HepG2 (cell line): ENCODE data around the gene LCK. TPM values are rescaled to one million over a fixed set of nuclear protein-coding genes. Genes with fewer than 3 reads are reported as not detected.

Source experiments
- ATF7 ChIP-seq, 2 experiments: fragments of 450-650 bp in 1 of 2; sonication (generic) in 1 of 2; formaldehyde crosslinking in 1 of 2; IDR thresholded peaks; 2 replicates each; pipeline versions ENCODE4 v1.4.0 to v1.6.1; 2016 to 2020; ENCODE audit warnings: antibody characterized with exemption in 1 of 2, mild to moderate bottlenecking in 1 of 2, missing genetic modification reagents in 1 of 2
- CBX5 ChIP-seq: sonication (generic); formaldehyde crosslinking; IDR thresholded peaks from 2 replicates; pipeline ENCODE4 v1.4.0; 2020; ENCODE audit warnings: missing genetic modification reagents, borderline replicate concordance
- MAFK ChIP-seq, 2 experiments: IDR thresholded peaks in 1 of 2; conservative IDR thresholded peaks in 1 of 2; 2 replicates each; pipeline ENCODE4 v1.6.1; 2011; ENCODE audit warnings: improper control_type of control experiment in 2 of 2, low read length in 2 of 2
- NCOA2 ChIP-seq: sonication (generic); formaldehyde crosslinking; IDR thresholded peaks from 2 replicates; pipeline ENCODE4 v1.8.0; 2022; ENCODE audit warnings: inconsistent platforms
- ZNF451 ChIP-seq: sonication (generic); formaldehyde crosslinking; IDR thresholded peaks from 2 replicates; pipeline ENCODE4 v1.5.0; 2020; ENCODE audit warnings: mild to moderate bottlenecking, missing genetic modification reagents
- ZNF639 ChIP-seq: conservative IDR thresholded peaks from 2 replicates; pipeline ENCODE4 v1.6.1; 2018; ENCODE audit warnings: missing genetic modification reagents
- ZNF761 ChIP-seq: sonication (generic); formaldehyde crosslinking; conservative IDR thresholded peaks from 2 replicates; pipeline ENCODE4 v1.4.0; 2020; ENCODE audit warnings: mild to moderate bottlenecking, missing genetic modification reagents
- polyA plus RNA-seq, 8 experiments: library from polyadenylated mRNA; depleted of rRNA in 3 of 8; stranded (reverse) in 7 of 8; unstranded in 1 of 8; fragments of >200 nt; fragmentation: Illumina TruSeq in 4 of 8; extraction: Trizol in 4 of 8; gene quantifications; 2 replicates each; pipeline versions ENCODE4 v1.2.1 to v1.2.3, GENCODE V29; 2011 to 2016; ENCODE audit warnings: low read depth in 4 of 8, missing spikeins in 1 of 8, mixed read lengths in 1 of 8; ENCODE audit not compliant: insufficient read depth in 1 of 8
- total RNA-seq, 5 experiments: library from RNA; depleted of rRNA; stranded (reverse); fragments of >200 nt; fragmentation: Illumina TruSeq; extraction: Trizol; gene quantifications; 2 replicates each; pipeline ENCODE4 v1.2.3, GENCODE V29; 2016; ENCODE audit warnings: low read depth in 1 of 5
- TF ChIP-seq, protein P1 (sequence below): IDR thresholded peaks from 2 replicates; pipeline ENCODE4 v1.6.1; 2012; ENCODE audit warnings: inconsistent platforms
- TF ChIP-seq, protein P2 (sequence below): sonication (generic); formaldehyde crosslinking; IDR thresholded peaks from 2 replicates; pipeline ENCODE4 v1.8.1; 2022; ENCODE audit warnings: low read depth, mild to moderate bottlenecking, missing genetic modification reagents
- TF ChIP-seq, protein P3 (sequence below): sonication (generic); formaldehyde crosslinking; IDR thresholded peaks from 2 replicates; pipeline ENCODE4 v1.5.0; 2020; ENCODE audit warnings: mild to moderate bottlenecking, missing genetic modification reagents
- TF ChIP-seq, protein P4 (sequence below): sonication (generic); formaldehyde crosslinking; IDR thresholded peaks from 2 replicates; pipeline ENCODE4 v1.5.0; 2020; ENCODE audit warnings: missing genetic modification reagents
- TF ChIP-seq, protein P5 (sequence below): sonication (generic); formaldehyde crosslinking; IDR thresholded peaks from 2 replicates; pipeline ENCODE4 v1.5.1; 2020; ENCODE audit warnings: mild to moderate bottlenecking, missing genetic modification reagents, borderline replicate concordance
- TF ChIP-seq, protein P6 (sequence below): sonication (generic); formaldehyde crosslinking; IDR thresholded peaks from 2 replicates; pipeline ENCODE4 v1.8.0; 2022; ENCODE audit warnings: missing genetic modification reagents, low read depth, mild to moderate bottlenecking, borderline replicate concordance

The LCK gene
- total and polyA plus RNA-seq, 2 of the 13 experiments (the other 11 are each of a cell fraction or from before 2014, with no cell fraction given): 0.93 to 1.8 TPM

- TF ChIP-seq, protein P1, sequence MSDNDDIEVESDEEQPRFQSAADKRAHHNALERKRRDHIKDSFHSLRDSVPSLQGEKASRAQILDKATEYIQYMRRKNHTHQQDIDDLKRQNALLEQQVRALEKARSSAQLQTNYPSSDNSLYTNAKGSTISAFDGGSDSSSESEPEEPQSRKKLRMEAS: peak; percentile 89
- TF ChIP-seq MAFK (conservative IDR thresholded peaks at IDR 0.05 in 1 of 2, IDR thresholded peaks at IDR 0.05 in 1 of 2; ENCODE audit: low read length in 2 of 2) (no peak), CBX5 (CRISPR knock-in tag) (no peak), ZNF451 (CRISPR knock-in tag) (peak; percentile 67; the same call in 1 of the 2 replicates), ZNF639 (CRISPR knock-in tag) (no peak), ZNF761 (CRISPR knock-in tag) (no peak), NCOA2 (no peak), ATF7 (IDR thresholded peaks at IDR 0.05) (no peak), ATF7 (CRISPR knock-in tag; IDR thresholded peaks at IDR 0.05) (0 out of 2 replicates have a peak, but pooled peaks have one; percentile 29)
- TF ChIP-seq, protein P2, sequence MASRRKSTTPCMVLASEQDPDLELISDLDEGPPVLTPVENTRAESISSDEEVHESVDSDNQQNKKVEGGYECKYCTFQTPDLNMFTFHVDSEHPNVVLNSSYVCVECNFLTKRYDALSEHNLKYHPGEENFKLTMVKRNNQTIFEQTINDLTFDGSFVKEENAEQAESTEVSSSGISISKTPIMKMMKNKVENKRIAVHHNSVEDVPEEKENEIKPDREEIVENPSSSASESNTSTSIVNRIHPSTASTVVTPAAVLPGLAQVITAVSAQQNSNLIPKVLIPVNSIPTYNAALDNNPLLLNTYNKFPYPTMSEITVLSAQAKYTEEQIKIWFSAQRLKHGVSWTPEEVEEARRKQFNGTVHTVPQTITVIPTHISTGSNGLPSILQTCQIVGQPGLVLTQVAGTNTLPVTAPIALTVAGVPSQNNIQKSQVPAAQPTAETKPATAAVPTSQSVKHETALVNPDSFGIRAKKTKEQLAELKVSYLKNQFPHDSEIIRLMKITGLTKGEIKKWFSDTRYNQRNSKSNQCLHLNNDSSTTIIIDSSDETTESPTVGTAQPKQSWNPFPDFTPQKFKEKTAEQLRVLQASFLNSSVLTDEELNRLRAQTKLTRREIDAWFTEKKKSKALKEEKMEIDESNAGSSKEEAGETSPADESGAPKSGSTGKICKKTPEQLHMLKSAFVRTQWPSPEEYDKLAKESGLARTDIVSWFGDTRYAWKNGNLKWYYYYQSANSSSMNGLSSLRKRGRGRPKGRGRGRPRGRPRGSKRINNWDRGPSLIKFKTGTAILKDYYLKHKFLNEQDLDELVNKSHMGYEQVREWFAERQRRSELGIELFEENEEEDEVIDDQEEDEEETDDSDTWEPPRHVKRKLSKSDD: no peak
- TF ChIP-seq, protein P3, sequence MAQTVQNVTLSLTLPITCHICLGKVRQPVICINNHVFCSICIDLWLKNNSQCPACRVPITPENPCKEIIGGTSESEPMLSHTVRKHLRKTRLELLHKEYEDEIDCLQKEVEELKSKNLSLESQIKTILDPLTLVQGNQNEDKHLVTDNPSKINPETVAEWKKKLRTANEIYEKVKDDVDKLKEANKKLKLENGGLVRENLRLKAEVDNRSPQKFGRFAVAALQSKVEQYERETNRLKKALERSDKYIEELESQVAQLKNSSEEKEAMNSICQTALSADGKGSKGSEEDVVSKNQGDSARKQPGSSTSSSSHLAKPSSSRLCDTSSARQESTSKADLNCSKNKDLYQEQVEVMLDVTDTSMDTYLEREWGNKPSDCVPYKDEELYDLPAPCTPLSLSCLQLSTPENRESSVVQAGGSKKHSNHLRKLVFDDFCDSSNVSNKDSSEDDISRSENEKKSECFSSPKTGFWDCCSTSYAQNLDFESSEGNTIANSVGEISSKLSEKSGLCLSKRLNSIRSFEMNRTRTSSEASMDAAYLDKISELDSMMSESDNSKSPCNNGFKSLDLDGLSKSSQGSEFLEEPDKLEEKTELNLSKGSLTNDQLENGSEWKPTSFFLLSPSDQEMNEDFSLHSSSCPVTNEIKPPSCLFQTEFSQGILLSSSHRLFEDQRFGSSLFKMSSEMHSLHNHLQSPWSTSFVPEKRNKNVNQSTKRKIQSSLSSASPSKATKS (CRISPR knock-in tag): no peak
- TF ChIP-seq, protein P4, sequence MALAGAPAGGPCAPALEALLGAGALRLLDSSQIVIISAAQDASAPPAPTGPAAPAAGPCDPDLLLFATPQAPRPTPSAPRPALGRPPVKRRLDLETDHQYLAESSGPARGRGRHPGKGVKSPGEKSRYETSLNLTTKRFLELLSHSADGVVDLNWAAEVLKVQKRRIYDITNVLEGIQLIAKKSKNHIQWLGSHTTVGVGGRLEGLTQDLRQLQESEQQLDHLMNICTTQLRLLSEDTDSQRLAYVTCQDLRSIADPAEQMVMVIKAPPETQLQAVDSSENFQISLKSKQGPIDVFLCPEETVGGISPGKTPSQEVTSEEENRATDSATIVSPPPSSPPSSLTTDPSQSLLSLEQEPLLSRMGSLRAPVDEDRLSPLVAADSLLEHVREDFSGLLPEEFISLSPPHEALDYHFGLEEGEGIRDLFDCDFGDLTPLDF (CRISPR knock-in tag): no peak
- TF ChIP-seq, protein P5, sequence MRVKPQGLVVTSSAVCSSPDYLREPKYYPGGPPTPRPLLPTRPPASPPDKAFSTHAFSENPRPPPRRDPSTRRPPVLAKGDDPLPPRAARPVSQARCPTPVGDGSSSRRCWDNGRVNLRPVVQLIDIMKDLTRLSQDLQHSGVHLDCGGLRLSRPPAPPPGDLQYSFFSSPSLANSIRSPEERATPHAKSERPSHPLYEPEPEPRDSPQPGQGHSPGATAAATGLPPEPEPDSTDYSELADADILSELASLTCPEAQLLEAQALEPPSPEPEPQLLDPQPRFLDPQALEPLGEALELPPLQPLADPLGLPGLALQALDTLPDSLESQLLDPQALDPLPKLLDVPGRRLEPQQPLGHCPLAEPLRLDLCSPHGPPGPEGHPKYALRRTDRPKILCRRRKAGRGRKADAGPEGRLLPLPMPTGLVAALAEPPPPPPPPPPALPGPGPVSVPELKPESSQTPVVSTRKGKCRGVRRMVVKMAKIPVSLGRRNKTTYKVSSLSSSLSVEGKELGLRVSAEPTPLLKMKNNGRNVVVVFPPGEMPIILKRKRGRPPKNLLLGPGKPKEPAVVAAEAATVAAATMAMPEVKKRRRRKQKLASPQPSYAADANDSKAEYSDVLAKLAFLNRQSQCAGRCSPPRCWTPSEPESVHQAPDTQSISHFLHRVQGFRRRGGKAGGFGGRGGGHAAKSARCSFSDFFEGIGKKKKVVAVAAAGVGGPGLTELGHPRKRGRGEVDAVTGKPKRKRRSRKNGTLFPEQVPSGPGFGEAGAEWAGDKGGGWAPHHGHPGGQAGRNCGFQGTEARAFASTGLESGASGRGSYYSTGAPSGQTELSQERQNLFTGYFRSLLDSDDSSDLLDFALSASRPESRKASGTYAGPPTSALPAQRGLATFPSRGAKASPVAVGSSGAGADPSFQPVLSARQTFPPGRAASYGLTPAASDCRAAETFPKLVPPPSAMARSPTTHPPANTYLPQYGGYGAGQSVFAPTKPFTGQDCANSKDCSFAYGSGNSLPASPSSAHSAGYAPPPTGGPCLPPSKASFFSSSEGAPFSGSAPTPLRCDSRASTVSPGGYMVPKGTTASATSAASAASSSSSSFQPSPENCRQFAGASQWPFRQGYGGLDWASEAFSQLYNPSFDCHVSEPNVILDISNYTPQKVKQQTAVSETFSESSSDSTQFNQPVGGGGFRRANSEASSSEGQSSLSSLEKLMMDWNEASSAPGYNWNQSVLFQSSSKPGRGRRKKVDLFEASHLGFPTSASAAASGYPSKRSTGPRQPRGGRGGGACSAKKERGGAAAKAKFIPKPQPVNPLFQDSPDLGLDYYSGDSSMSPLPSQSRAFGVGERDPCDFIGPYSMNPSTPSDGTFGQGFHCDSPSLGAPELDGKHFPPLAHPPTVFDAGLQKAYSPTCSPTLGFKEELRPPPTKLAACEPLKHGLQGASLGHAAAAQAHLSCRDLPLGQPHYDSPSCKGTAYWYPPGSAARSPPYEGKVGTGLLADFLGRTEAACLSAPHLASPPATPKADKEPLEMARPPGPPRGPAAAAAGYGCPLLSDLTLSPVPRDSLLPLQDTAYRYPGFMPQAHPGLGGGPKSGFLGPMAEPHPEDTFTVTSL (CRISPR knock-in tag): no peak
- TF ChIP-seq, protein P6, sequence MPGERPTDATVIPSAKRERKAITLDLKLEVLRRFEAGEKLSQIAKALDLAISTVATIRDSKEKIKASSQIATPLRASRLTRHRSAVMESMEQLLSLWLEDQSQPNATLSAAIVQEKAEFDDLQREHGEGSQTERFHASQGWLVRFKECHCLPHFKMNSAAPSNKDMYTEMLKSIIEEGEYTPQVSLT (CRISPR knock-in tag): no peak
Measured at GRCh38 chr1:32241001-32241763, 9.9 kb upstream of the LCK start (continued).
